SJSA1 (cell line): ENCODE measurements around the gene ITGAX. TPM values are rescaled to one million over a fixed set of nuclear protein-coding genes. Genes with fewer than 3 reads are reported as not detected.
"Not testable (repeated sequence)": the region's sequence is repeated elsewhere in the genome, so short reads cannot be mapped to it uniquely, and the experiment has no call there.

Experiments used
- DNase-seq, 2 experiments: peaks; one replicate each; pipeline ENCODE4 v3.0.0-alpha.2; 2015 to 2020; ENCODE audit warnings: low spot score in 2 of 2, low read depth in 1 of 2
- H3K27ac ChIP-seq: fragments of 250-450 bp; sonication (Bioruptor Pico); 2 replicates; pipeline ENCODE4 v1.5.1; 2020; ENCODE audit warnings: mild to moderate bottlenecking, moderate library complexity
- H3K27me3 ChIP-seq: fragments of 250-450 bp; sonication (Bioruptor Pico); replicated peaks from 2 replicates; pipeline ENCODE4 v1.5.1; 2020; ENCODE audit warnings: mild to moderate bottlenecking, moderate library complexity
- H3K36me3 ChIP-seq: fragments of 250-450 bp; sonication (Bioruptor Pico); 2 replicates; pipeline ENCODE4 v1.5.1; 2020; ENCODE audit warnings: mild to moderate bottlenecking
- H3K4me1 ChIP-seq: fragments of 250-450 bp; sonication (Bioruptor Pico); replicated peaks from 2 replicates; pipeline ENCODE4 v1.6.1; 2021; ENCODE audit warnings: mild to moderate bottlenecking
- H3K4me3 ChIP-seq: fragments of 250-450 bp; sonication (Bioruptor Pico); 2 replicates; pipeline ENCODE4 v1.5.1; 2020; ENCODE audit warnings: mild to moderate bottlenecking
- H3K9me3 ChIP-seq: fragments of 250-450 bp; sonication (Bioruptor Pico); replicated peaks from 2 replicates; pipeline ENCODE4 v1.5.1; 2020; ENCODE audit warnings: mild to moderate bottlenecking
- total RNA-seq: library from RNA; depleted of rRNA; stranded (reverse); fragments of >200 nt; shearing (Covaris generic); gene quantifications from 2 replicates; pipeline ENCODE4 v1.2.3, GENCODE V29; 2014

ITGAX gene
- total RNA-seq, 1 experiment from 2014 or later = not detected

GRCh38 chr16:31413943-31414342, 59.0 kb downstream of the ITGAX start:
- H3K4me1 ChIP-seq = peaks cover 16% of the 10 kb centered on the region
- no peaks in the 10 kb centered on the region for H3K36me3 ChIP-seq
- no peak overlapping the region for H3K4me3 ChIP-seq
- DNase-seq = no peak
- no peaks in the 10 kb centered on the region for H3K9me3 ChIP-seq
- H3K27me3 ChIP-seq = no peaks in the 10 kb centered on the region
- no peak overlapping the region for H3K27ac ChIP-seq

GRCh38 chr16:31414706-31415105, 59.7 kb downstream of the ITGAX start:
- H3K36me3 ChIP-seq = no peaks in the 10 kb centered on the region
- H3K27me3 ChIP-seq = no peaks in the 10 kb centered on the region
- H3K27ac ChIP-seq = no peak overlapping the region
- peaks cover 9% of the 10 kb centered on the region for H3K4me1 ChIP-seq
- DNase-seq = no peak
- no peak overlapping the region for H3K4me3 ChIP-seq
- no peaks in the 10 kb centered on the region for H3K9me3 ChIP-seq

DNA sequence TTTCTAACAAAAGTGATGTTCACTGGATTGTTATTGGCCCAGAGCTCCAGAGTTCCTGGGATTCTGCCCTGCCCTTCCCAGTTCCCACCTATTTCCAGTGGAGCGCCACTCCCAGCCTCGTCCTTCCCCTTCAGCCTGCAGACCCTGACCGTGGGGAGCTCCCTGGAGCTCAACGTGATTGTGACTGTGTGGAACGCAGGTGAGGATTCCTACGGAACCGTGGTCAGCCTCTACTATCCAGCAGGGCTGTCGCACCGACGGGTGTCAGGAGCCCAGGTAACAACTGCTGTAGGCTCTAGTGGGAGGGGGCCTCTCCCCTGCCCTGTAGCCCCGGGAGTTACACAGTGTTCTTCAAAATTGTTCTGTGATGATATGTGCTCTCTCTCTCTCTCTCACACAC, 61.4 kb downstream of the ITGAX start:
- H3K36me3 ChIP-seq = no peaks in the 10 kb centered on the region
- peaks cover 2% of the 10 kb centered on the region; the same call in 1 of the 2 replicates for H3K27me3 ChIP-seq
- H3K4me3 ChIP-seq = no peak overlapping the region
- H3K9me3 ChIP-seq = no peaks in the 10 kb centered on the region
- DNase-seq = no peak
- H3K4me1 ChIP-seq = peaks cover under 1% of the 10 kb centered on the region; the same call in 1 of the 2 replicates
- no peak overlapping the region for H3K27ac ChIP-seq

- H3K4me1 ChIP-seq, H3K36me3 ChIP-seq: not testable (repeated sequence)
These were observed 62.1 kb downstream of the ITGAX start for GRCh38 chr16:31417036-31417435.

DNA sequence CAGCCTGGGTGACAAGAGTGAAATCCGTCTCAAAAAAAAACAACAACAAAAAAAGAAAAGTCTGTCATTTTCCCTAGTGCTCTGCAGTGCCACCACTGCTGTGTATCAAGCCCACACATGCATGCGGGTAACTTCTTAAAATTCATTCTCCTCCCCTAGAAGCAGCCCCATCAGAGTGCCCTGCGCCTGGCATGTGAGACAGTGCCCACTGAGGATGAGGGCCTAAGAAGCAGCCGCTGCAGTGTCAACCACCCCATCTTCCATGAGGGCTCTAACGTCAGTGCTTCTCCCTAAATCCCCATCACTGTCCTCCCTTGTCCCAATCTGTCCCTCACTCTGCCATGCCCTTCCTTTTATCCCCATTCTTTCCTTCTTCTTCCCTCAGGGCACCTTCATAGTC, 62.9 kb downstream of the ITGAX start:
- Histone ChIP-seq H3K4me3 (no peak overlapping the region), H3K36me3 (no peaks in the 10 kb centered on the region), H3K4me1 (no peaks in the 10 kb centered on the region), H3K27me3 (peaks cover 2% of the 10 kb centered on the region; the same call in 1 of the 2 replicates), H3K27ac (no peak overlapping the region), H3K9me3 (no peaks in the 10 kb centered on the region)
- no peak for DNase-seq

More at GRCh38 chr16:31417036-31417435, 62.1 kb downstream of the ITGAX start:
- H3K27ac ChIP-seq, H3K4me3 ChIP-seq, H3K9me3 ChIP-seq, H3K27me3 ChIP-seq, DNase-seq: not testable (repeated sequence)

- Histone ChIP-seq H3K9me3 (no peaks in the 10 kb centered on the region), H3K27me3 (peaks cover 8% of the 10 kb centered on the region), H3K4me3 (no peak overlapping the region), H3K27ac (no peak overlapping the region), H3K36me3 (no peaks in the 10 kb centered on the region), H3K4me1 (no peaks in the 10 kb centered on the region)
- no peak for DNase-seq
These were observed 65.1 kb downstream of the ITGAX start for GRCh38 chr16:31420037-31420436.

- DNase-seq = no peak
- Histone ChIP-seq H3K4me1 (no peaks in the 10 kb centered on the region), H3K36me3 (no peaks in the 10 kb centered on the region), H3K27ac (no peak overlapping the region), H3K27me3 (peaks cover 9% of the 10 kb centered on the region), H3K4me3 (no peak overlapping the region), H3K9me3 (no peaks in the 10 kb centered on the region)
These were observed 66.6 kb downstream of the ITGAX start for GRCh38 chr16:31421587-31421986.

- Histone ChIP-seq H3K9me3 (0 out of 2 replicates have a peak, but pooled peaks cover 2% of the 10 kb centered on the region), H3K27ac (no peak overlapping the region), H3K4me1 (no peaks in the 10 kb centered on the region; the same call in 1 of the 2 replicates), H3K27me3 (peaks cover 12% of the 10 kb centered on the region), H3K4me3 (no peak overlapping the region), H3K36me3 (no peaks in the 10 kb centered on the region)
- no peak for DNase-seq
These were observed 68.3 kb downstream of the ITGAX start for GRCh38 chr16:31423241-31423640.

DNA sequence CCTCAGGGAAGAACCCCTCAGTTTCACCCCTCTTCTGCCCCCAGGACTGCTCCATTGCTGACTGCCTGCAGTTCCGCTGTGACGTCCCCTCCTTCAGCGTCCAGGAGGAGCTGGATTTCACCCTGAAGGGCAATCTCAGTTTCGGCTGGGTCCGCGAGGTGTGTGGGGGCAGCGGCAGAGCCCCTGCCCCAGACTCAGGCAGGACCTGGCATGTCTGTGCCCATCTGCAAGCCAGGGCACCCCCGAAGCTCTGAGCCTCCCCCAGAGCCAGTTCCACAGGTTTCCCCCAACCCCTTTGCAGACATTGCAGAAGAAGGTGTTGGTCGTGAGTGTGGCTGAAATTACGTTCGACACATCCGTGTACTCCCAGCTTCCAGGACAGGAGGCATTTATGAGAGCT, 68.8 kb downstream of the ITGAX start:
- H3K4me3 ChIP-seq = no peak overlapping the region
- no peaks in the 10 kb centered on the region for H3K36me3 ChIP-seq
- H3K27me3 ChIP-seq = peaks cover 14% of the 10 kb centered on the region
- no peak for DNase-seq
- 0 out of 2 replicates have a peak, but pooled peaks cover 2% of the 10 kb centered on the region for H3K9me3 ChIP-seq
- no peaks in the 10 kb centered on the region; the same call in 1 of the 2 replicates for H3K4me1 ChIP-seq
- no peak overlapping the region for H3K27ac ChIP-seq

DNA sequence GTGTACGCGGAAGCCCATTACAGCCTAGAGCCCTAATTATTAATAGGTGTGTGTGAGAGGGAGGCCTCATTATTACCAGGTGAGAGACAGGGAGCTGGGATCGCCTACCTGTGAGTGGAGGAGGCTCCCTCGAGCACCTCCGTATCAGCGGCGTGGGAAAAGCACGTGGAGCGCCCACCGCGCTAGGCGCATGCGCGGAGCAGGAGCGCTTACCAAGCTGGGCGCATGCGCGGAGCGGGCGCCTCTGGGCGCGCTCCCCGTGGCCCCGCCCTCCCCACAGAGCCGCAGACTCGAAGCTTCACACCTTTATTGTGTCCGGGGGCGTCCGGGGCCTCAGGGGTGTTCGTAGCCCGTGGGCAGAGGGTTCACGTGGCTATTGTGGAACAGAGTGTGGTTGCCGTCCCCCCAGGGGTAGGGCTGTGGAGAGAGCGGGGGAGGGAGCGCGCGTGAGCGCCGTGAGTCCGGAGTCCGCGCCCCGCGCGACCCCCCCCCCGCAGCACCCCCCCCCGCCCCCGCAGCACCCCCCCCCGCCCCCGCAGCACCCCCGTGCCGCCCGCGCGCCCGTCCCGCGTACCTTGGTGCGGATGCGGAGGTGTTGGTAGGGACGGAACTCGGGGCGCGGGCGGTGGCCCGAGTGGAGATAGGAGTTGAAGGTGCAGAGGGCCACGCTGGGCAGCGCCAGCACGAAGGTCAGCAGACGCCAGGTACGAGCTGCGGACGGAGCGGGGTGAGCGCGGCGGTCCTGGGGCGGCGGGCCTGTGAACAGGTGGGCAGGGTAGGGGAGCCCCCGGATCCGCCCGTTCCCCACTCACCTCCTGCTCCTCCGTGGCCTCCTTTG, 72.7 kb downstream of the ITGAX start:
- peak in 1 of 2 experiments; percentile 24 for DNase-seq
- Histone ChIP-seq H3K4me1 (no peaks in the 10 kb centered on the region; the same call in 1 of the 2 replicates), H3K4me3 (no peak overlapping the region), H3K9me3 (0 out of 2 replicates have a peak, but pooled peaks cover 2% of the 10 kb centered on the region), H3K36me3 (no peaks in the 10 kb centered on the region), H3K27me3 (peaks cover 12% of the 10 kb centered on the region), H3K27ac (no peak overlapping the region)

DNA sequence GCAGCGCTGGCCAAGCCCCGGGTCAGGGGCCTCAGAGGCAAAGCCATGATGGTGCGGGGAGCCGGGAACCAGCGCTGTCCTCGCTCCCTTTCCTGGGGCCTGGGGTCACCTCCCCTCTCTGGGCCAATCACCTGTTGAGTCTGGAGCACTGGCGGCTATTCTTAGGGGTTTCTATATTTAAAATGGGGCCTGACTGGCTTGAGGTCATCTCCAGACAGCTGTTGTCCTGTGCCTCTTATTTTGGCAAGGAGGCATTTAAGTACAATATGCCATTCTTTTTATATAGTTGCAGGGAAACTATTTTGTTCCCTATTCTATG, 73.3 kb downstream of the ITGAX start, which contains the start of gene COX6A2:
Gene COX6A2, minus strand, starts transcription at position 82 of the 319 bp plus-strand sequence. Its CDS starts 35 bp downstream, at position 47.
- no peak for DNase-seq
- Histone ChIP-seq H3K27me3 (peaks cover 12% of the 10 kb centered on the region), H3K4me3 (no peak within 1 kb of the TSS), H3K36me3 (no peaks in the 10 kb centered on the region), H3K27ac (no peak within 1 kb of the TSS), H3K9me3 (0 out of 2 replicates have a peak, but pooled peaks cover 2% of the 10 kb centered on the region), H3K4me1 (no peaks in the 10 kb centered on the region; the same call in 1 of the 2 replicates)

GRCh38 chr16:31428638-31429247, 73.8 kb downstream of the ITGAX start:
- Histone ChIP-seq H3K4me3 (no peak overlapping the region), H3K27me3 (peaks cover 12% of the 10 kb centered on the region), H3K36me3 (no peaks in the 10 kb centered on the region), H3K4me1 (no peaks in the 10 kb centered on the region; the same call in 1 of the 2 replicates), H3K27ac (no peak overlapping the region), H3K9me3 (0 out of 2 replicates have a peak, but pooled peaks cover 2% of the 10 kb centered on the region)
- no peak for DNase-seq

- Histone ChIP-seq H3K36me3 (no peaks in the 10 kb centered on the region), H3K27me3 (peaks cover 12% of the 10 kb centered on the region), H3K27ac (no peak overlapping the region), H3K9me3 (0 out of 2 replicates have a peak, but pooled peaks cover 2% of the 10 kb centered on the region), H3K4me3 (no peak overlapping the region), H3K4me1 (no peaks in the 10 kb centered on the region; the same call in 1 of the 2 replicates)
- DNase-seq = no peak
These were observed 74.3 kb downstream of the ITGAX start for GRCh38 chr16:31429314-31429713.

- Histone ChIP-seq H3K4me1 (no peaks in the 10 kb centered on the region; the same call in 1 of the 2 replicates), H3K9me3 (0 out of 2 replicates have a peak, but pooled peaks cover 2% of the 10 kb centered on the region), H3K4me3 (no peak overlapping the region), H3K36me3 (no peaks in the 10 kb centered on the region), H3K27ac (no peak overlapping the region), H3K27me3 (peaks cover 8% of the 10 kb centered on the region)
- no peak for DNase-seq
These were observed 74.8 kb downstream of the ITGAX start for GRCh38 chr16:31429796-31430195.
